HCT116 (cell line): ENCODE data around the gene MLH3. TPM values are rescaled to one million over a fixed set of nuclear protein-coding genes. Genes with fewer than 3 reads are reported as not detected.

Source experiments
- ATAC-seq: fragments of 200-7000 bp; cut with Tn5 transposase; 2 replicates; pipeline ENCODE4 v1.9.1; 2020; ENCODE audit warnings: mild to moderate bottlenecking, moderate library complexity
- BruUV-seq: library from RNA; stranded (reverse); fragments of 400-500 nt; replicated peaks from 2 replicates; lab custom pipeline; 2021; lab: Mats Ljungman, UMichigan
- CTCF ChIA-PET: fragments of 300-600 bp; sonication (Branson Sonifier 250); formaldehyde crosslinking; loops from one replicate; lab custom pipeline; 2021; ENCODE audit warnings: antibody characterized with exemption; lab: Charles Lee
- POLR2A ChIA-PET: fragments of 300-600, 350-600 bp; sonication (Branson Sonifier 250); formaldehyde crosslinking; loops from one replicate; lab custom pipeline; 2021; ENCODE audit warnings: antibody characterized with exemption; lab: Charles Lee
- RAD21 ChIA-PET, 2 experiments: fragments of 300-600 bp; sonication (Branson Sonifier 250); formaldehyde crosslinking; loops; one replicate each; lab custom pipeline; 2023; ENCODE audit warnings: low total read pairs in 2 of 2; ENCODE audit not compliant: uncharacterized antibody in 2 of 2, unreplicated experiment in 2 of 2, low non-redundant PET in 1 of 2; lab: Charles Lee
- DNase-seq: peaks from one replicate; pipeline ENCODE4 v3.0.0-alpha.2; 2010; ENCODE audit warnings: low read depth, low spot score
- H2AFZ ChIP-seq: fragments of 200-600 bp; shearing (Covaris generic), sonication (generic); 2 replicates; pipeline ENCODE4 v1.6.1; 2017; ENCODE audit warnings: low read depth, mixed run types, mixed read lengths, antibody characterized with exemption, low read length; ENCODE audit not compliant: poor library complexity, severe bottlenecking
- H3K27ac ChIP-seq: 2 replicates; pipeline ENCODE4 v1.5.1; 2012; ENCODE audit warnings: low read depth, low read length
- H3K27me3 ChIP-seq: fragments of 200-600 bp; sonication (generic); 2 replicates; pipeline ENCODE4 v1.6.1; 2016; ENCODE audit warnings: mixed run types, low read length, mixed read lengths; ENCODE audit not compliant: insufficient read depth
- H3K36me3 ChIP-seq, 2 experiments: fragments of 200-500 bp in 1 of 2; fragments of 200-600 bp in 1 of 2; sonication (Bioruptor generic) in 1 of 2; sonication (generic) in 1 of 2; 2 replicates each; pipeline versions ENCODE4 v1.5.1 to v1.6.1; 2014 to 2016; ENCODE audit warnings: low read length in 2 of 2, inconsistent platforms in 1 of 2, mixed read lengths in 1 of 2, mixed run types in 1 of 2; ENCODE audit not compliant: insufficient read depth in 2 of 2, control insufficient read depth in 1 of 2
- H3K4me1 ChIP-seq, 2 experiments: fragments of 200-600 bp in 1 of 2; sonication (generic) in 1 of 2; 2 replicates each; pipeline versions ENCODE4 v1.5.1 to v1.6.1; 2012 to 2017; ENCODE audit warnings: low read length in 2 of 2, inconsistent platforms in 1 of 2, mild to moderate bottlenecking in 1 of 2, mixed read lengths in 1 of 2, mixed run types in 1 of 2, moderate library complexity in 1 of 2; ENCODE audit not compliant: insufficient read depth in 2 of 2, control insufficient read depth in 1 of 2
- H3K4me2 ChIP-seq: fragments of 200-600 bp; sonication (generic); 2 replicates; pipeline ENCODE4 v1.6.1; 2017; ENCODE audit warnings: mixed run types, low read length, mixed read lengths
- H3K4me3 ChIP-seq, 2 experiments: fragments of 200-600 bp in 1 of 2; sonication (generic) in 1 of 2; replicated peaks in 1 of 2; 2 replicates each; pipeline ENCODE4 v1.5.1; 2011 to 2016; ENCODE audit warnings: low read length in 2 of 2, control low read depth in 1 of 2, low read depth in 1 of 2, mild to moderate bottlenecking in 1 of 2, mixed read lengths in 1 of 2, mixed run types in 1 of 2
- H3K79me2 ChIP-seq: fragments of 200-600 bp; sonication (generic); 2 replicates; pipeline ENCODE4 v1.6.1; 2017; ENCODE audit warnings: mild to moderate bottlenecking, mixed run types, low read length, moderate library complexity, mixed read lengths; ENCODE audit not compliant: insufficient read depth
- H3K9ac ChIP-seq: fragments of 200-600 bp; sonication (generic); 2 replicates; pipeline ENCODE4 v1.6.1; 2016; ENCODE audit warnings: low read length, mixed read lengths
- H3K9me2 ChIP-seq: fragments of 200-600 bp; sonication (generic), shearing (Covaris generic); 2 replicates; pipeline ENCODE4 v1.6.1; 2017; ENCODE audit warnings: mixed run types, mild to moderate bottlenecking, moderate library complexity; ENCODE audit not compliant: insufficient read depth
- H3K9me3 ChIP-seq, 2 experiments: fragments of 200-500 bp in 1 of 2; fragments of 200-600 bp in 1 of 2; sonication (Bioruptor generic) in 1 of 2; sonication (generic) in 1 of 2; 2 replicates each; pipeline ENCODE4 v1.6.1; 2014 to 2017; ENCODE audit warnings: low read length in 2 of 2, mixed read lengths in 2 of 2, inconsistent platforms in 1 of 2, low read depth in 1 of 2, mild to moderate bottlenecking in 1 of 2, mixed run types in 1 of 2, moderate library complexity in 1 of 2; ENCODE audit not compliant: control insufficient read depth in 1 of 2, insufficient read depth in 1 of 2
- H4K20me1 ChIP-seq: fragments of 200-600 bp; sonication (generic), shearing (Covaris generic); 2 replicates; pipeline ENCODE4 v1.6.1; 2017; ENCODE audit warnings: mixed run types, mild to moderate bottlenecking, moderate library complexity; ENCODE audit not compliant: insufficient read depth
- ELF1 ChIP-seq: IDR thresholded peaks from 2 replicates; pipeline ENCODE4 v1.6.1; 2012; ENCODE audit warnings: low read depth, borderline replicate concordance
- EZH2phosphoT487 ChIP-seq: fragments of 200-600 bp; IDR thresholded peaks from 2 replicates; pipeline ENCODE4 v1.6.1; 2018; ENCODE audit warnings: antibody characterized with exemption, borderline replicate concordance
- FOSL1 ChIP-seq: IDR thresholded peaks from 2 replicates; pipeline ENCODE4 v1.6.1; 2012; ENCODE audit warnings: low read depth
- JUND ChIP-seq: IDR thresholded peaks from 2 replicates; pipeline ENCODE4 v1.6.1; 2012
- POLR2AphosphoS5 ChIP-seq: IDR thresholded peaks from 2 replicates; pipeline ENCODE4 v1.6.1; 2011; ENCODE audit warnings: mild to moderate bottlenecking, low read depth, low read length, moderate library complexity
- REST ChIP-seq: IDR thresholded peaks from 2 replicates; pipeline ENCODE4 v1.6.1; 2012; ENCODE audit warnings: low read depth
- SIN3A ChIP-seq: IDR thresholded peaks from 2 replicates; pipeline ENCODE4 v1.6.1; 2012; ENCODE audit warnings: low read depth
- SRF ChIP-seq: IDR thresholded peaks from 2 replicates; pipeline ENCODE4 v1.6.1; 2012; ENCODE audit warnings: low read depth
- TCF7L2 ChIP-seq: IDR thresholded peaks from 2 replicates; pipeline ENCODE4 v1.7.0; 2011; ENCODE audit warnings: borderline replicate concordance, inconsistent platforms; ENCODE audit not compliant: insufficient read depth, insufficient read length; ENCODE audit errors: extremely low read depth
- ZBTB33 ChIP-seq: IDR thresholded peaks from 2 replicates; pipeline ENCODE4 v1.6.1; 2011; ENCODE audit warnings: mild to moderate bottlenecking, low read length, moderate library complexity; ENCODE audit not compliant: insufficient replicate concordance; ENCODE audit errors: extremely low read depth
- ZFX ChIP-seq: fragments of 450-650 bp; IDR thresholded peaks from 2 replicates; pipeline ENCODE4 v1.6.1; 2017
- intact Hi-C: fragments of 100-400 bp; cut with micrococcal nuclease; formaldehyde crosslinking; loops from 2 replicates; pipeline ENCODE4 v1.10.0; 2022
- total RNA-seq: library from RNA; stranded (reverse); gene quantifications from one replicate; pipeline ENCODE4 v1.2.1, GENCODE V29; 2021; ENCODE audit not compliant: unreplicated experiment

MLH3 gene
- total RNA-seq, 1 experiment from 2014 or later = 14.7 TPM

- Histone ChIP-seq H3K27me3 (no peaks in the 10 kb centered on the region), H4K20me1 (no peaks in the 10 kb centered on the region), H3K4me2 (no peak overlapping the region), H2AFZ (no peak overlapping the region), H3K36me3 (no peaks in the 10 kb centered on the region), H3K4me3 (no peak overlapping the region), H3K4me1 (peaks cover 2 to 8% of the 10 kb centered on the region in 2 experiments; a peak in 2 of 4 replicates), H3K79me2 (no peaks in the 10 kb centered on the region), H3K27ac (no peak overlapping the region), H3K9me3 (no peaks in the 10 kb centered on the region), H3K9me2 (no peaks in the 10 kb centered on the region), H3K9ac (no peak overlapping the region)
- RAD21 ChIA-PET = no interaction called here
- BruUV-seq = no TSS peak
- no peak for ATAC-seq
- intact Hi-C loops = no loop called here
- no peak for DNase-seq
- CTCF ChIA-PET = no interaction called here
- POLR2A ChIA-PET = no interaction called here
- TF ChIP-seq JUND (no peak), SIN3A (no peak), ELF1 (no peak), REST (no peak), FOSL1 (no peak), ZBTB33 (no peak), ZFX (no peak), EZH2phosphoT487 (no peak), SRF (no peak), TCF7L2 (no peak), POLR2AphosphoS5 (no peak)
Observed at GRCh38 chr14:74983343-74983742, 67.9 kb downstream of the MLH3 start.
